ENCODE measurements around the gene VAMP7. TPM values are rescaled to one million over a fixed set of nuclear protein-coding genes. Genes with fewer than 3 reads are reported as not detected.

Gene VAMP7
- total RNA-seq, 1 experiment from 2014 or later = 19.9 TPM

- H3K27me3 Mint-ChIP-seq (ENCODE audit: low read depth) = no peaks in the 10 kb centered on the region
- WGBS (ENCODE audit: extremely low coverage, insufficient read length, low lambda C conversion rate) = no CpG with 5 or more reads among the region's 3 CpGs
- H3K4me1 Mint-ChIP-seq = peaks cover 0 to 2% of the 10 kb centered on the region in 2 experiments; a peak in 1 of 4 replicates
Measured at GRCh38 chrX:155967653-155968325, 86.6 kb downstream of the VAMP7 start.

More at GRCh38 chrX:155967653-155968325, 86.6 kb downstream of the VAMP7 start:
- no peak overlapping the region for H2BK20ac ChIP-seq (ENCODE audit: low read depth, low read length, poor library complexity, severe bottlenecking)
- H3K79me1 ChIP-seq (ENCODE audit: insufficient read depth, low read depth, low read length, poor library complexity, severe bottlenecking) = no peaks in the 10 kb centered on the region
- H4K5ac ChIP-seq (ENCODE audit: insufficient read length, low read depth, low read length) = no peak overlapping the region
- no peak overlapping the region for H2AFZ ChIP-seq (ENCODE audit: low read length)
- no peak overlapping the region for H4K91ac ChIP-seq (ENCODE audit: insufficient read length, low read depth, low read length)
- H2BK120ac ChIP-seq (ENCODE audit: low read depth, low read length, poor library complexity, severe bottlenecking) = no peak overlapping the region
- H3K18ac ChIP-seq (ENCODE audit: insufficient read length, low read depth, low read length) = no peak overlapping the region
- TF ChIP-seq CTCF (conservative IDR thresholded peaks at IDR 0.05) = no peak
- H4K8ac ChIP-seq (replicated peaks; ENCODE audit: insufficient read length, low read depth, low read length) = no peak overlapping the region
- no peak overlapping the region for H3K14ac ChIP-seq (ENCODE audit: insufficient read depth, low read length)
- H3K4ac ChIP-seq (ENCODE audit: low read depth, low read length) = no peak overlapping the region
- H3K4me3 Mint-ChIP-seq = no peak overlapping the region
- no peak overlapping the region for H2BK5ac ChIP-seq (ENCODE audit: insufficient read length, low read length)
- H3K4me2 ChIP-seq (ENCODE audit: insufficient read depth, insufficient read length, low read length) = no peak overlapping the region
- H3K23ac ChIP-seq (ENCODE audit: insufficient read length, low read depth, low read length) = no peak overlapping the region
- no peak overlapping the region for H2AK5ac ChIP-seq (ENCODE audit: insufficient read length, low read length)
- peaks cover 84 to 91% of the 10 kb centered on the region in 2 experiments for H3K9me3 Mint-ChIP-seq
- no peak overlapping the region for H2BK12ac ChIP-seq (ENCODE audit: insufficient read length, low read depth, low read length)
- DNase-seq = no peak
- no peaks in the 10 kb centered on the region for H3K27me3 ChIP-seq (ENCODE audit: insufficient read depth, low read length)
- peaks cover 19% of the 10 kb centered on the region for H3K9me3 ChIP-seq (ENCODE audit: control insufficient read depth, low read depth, low read length)
- H3K27ac ChIP-seq (ENCODE audit: insufficient read length, low read depth, low read length) = no peak overlapping the region
- H3K27ac Mint-ChIP-seq = no peak overlapping the region
- no peak overlapping the region for H3T11ph ChIP-seq (ENCODE audit: low read length)
- peaks cover 7 to 22% (median 12%) of the 10 kb centered on the region in 3 experiments for H3K36me3 Mint-ChIP-seq (ENCODE audit: insufficient read depth in 1 of 3, low read depth in 3 of 3)
- H3K23me2 ChIP-seq (ENCODE audit: insufficient read length, low read depth, low read length, poor library complexity, severe bottlenecking) = no peaks in the 10 kb centered on the region
- no peaks in the 10 kb centered on the region for H3K79me2 ChIP-seq (ENCODE audit: insufficient read depth, low read length)
- no peak overlapping the region for H2BK15ac ChIP-seq (ENCODE audit: low read depth, low read length)
- H4K20me1 ChIP-seq (ENCODE audit: control insufficient read depth, insufficient read depth, insufficient read length) = no peaks in the 10 kb centered on the region
- no peak overlapping the region for H3K56ac ChIP-seq (ENCODE audit: insufficient read length, low read depth, low read length)
- no peaks in the 10 kb centered on the region for H3K4me1 ChIP-seq (ENCODE audit: insufficient read depth, low read length)
- H3K9ac ChIP-seq (ENCODE audit: extremely low read depth, insufficient read length, low read length) = no peak overlapping the region

Data from H9 (cell line).